Breast epithelium (tissue), 3 donors: Measurements from ENCODE around the gene ANK2.

ENCODE experiments used
- CTCF ChIP-seq, 3 donors: fragments of 450-650 bp; IDR thresholded peaks; one replicate each; pipeline ENCODE4 v1.5.1; 2016 to 2017; ENCODE audit warnings: antibody characterized with exemption in 3 of 3, mild to moderate bottlenecking in 3 of 3, moderate library complexity in 3 of 3
- POLR2AphosphoS5 ChIP-seq, 3 donors: sonication (generic); formaldehyde crosslinking; IDR thresholded peaks; one replicate each; pipeline ENCODE4 v1.6.1; 2017; ENCODE audit warnings: antibody characterized with exemption in 3 of 3

GRCh38 chr4:113060853-113061252, 11.4 kb downstream of the ANK2 start:
- TF ChIP-seq CTCF (IDR thresholded peaks at IDR 0.05): no peak
- TF ChIP-seq POLR2AphosphoS5 (IDR thresholded peaks at IDR 0.05): no peak
